T-helper 2 cell (primary cell): ENCODE results near the gene ALG10B.
"Not testable (repeated sequence)": the region's sequence is repeated elsewhere in the genome, so short reads cannot be mapped to it uniquely, and the experiment has no call there.

Experiments used
- DNase-seq, 5 experiments: peaks; one replicate each; pipeline versions ENCODE4 v3.0.0 to v3.0.0-alpha.2; 2012 to 2022
- total RNA-seq, 2 donors: gene quantifications; one replicate each; lab custom pipeline; 2026; lab: John Stamatoyannopoulos, UW

ALG10B gene
- 7.5 to 21.1 reads per million in 2 donors for total RNA-seq

GRCh38 chr12:38316391-38317129 lies at the start of gene ALG10B:
Gene ALG10B, plus strand, starts transcription at chr12:38316774. Its CDS starts 120 bp downstream, at chr12:38316894.
- DNase-seq = peak; percentile 72 to 97 (median 87)

DNA sequence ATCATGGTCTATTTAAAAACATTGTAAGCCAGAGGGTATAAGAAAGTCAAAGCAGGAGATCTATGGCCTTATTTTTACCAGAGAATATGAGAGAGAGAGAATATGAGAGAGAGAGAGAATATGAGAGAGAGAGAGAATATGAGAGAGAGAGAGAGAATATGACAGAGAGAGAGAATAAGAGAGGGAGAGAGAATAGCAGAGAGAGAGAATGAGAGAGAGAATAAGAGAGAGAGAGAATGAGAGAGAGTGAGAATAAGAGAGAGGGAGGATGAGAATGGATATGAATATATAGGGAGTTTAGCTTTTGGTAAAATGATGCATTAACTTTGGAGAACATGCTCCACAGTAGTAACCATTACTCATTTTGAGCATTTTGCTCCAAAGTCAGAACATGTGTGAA lies 48.0 kb upstream of the ALG10B start:
- no peak for DNase-seq

- no peak for DNase-seq
These were observed 46.7 kb upstream of the ALG10B start for GRCh38 chr12:38269897-38270296.

DNA sequence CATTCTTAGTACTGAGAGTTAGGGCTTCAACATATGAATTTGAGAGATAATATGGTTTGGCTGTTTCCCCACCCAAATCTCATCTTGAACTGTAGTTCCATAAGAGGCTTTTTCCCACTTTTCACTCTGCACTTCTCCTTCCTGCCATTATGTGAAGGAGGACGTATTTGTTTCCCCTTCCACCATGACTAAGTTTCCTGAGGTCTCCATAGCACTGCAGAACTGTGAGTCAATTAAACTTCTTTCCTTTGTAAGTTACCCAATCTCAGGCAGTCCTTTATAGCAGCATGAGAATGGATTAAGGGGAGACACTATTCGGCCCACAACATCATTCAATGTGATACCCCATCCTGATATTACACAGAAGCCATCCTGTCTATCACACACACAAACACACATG lies 36.8 kb upstream of the ALG10B start:
- no peak for DNase-seq

- DNase-seq = no peak
These were observed 33.7 kb upstream of the ALG10B start for GRCh38 chr12:38282886-38283285.

DNA sequence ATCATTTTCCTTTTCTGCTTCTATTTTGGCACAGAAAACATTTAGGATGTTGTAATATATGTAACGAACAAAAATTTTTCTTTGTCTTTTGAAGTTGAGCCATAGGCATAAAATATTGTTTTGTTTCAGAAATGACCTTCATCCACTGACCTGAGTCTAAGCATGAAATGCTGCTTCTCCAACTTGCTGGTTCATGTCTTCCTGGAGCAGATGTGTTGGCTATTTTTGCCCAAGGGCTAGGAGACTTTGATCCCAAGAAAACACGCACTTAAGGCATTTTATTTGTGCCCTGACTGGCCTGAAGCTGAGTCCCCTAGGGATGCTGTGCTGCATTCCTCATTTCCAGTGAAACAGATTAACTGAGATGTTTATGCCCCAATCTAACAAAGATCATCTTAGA lies 27.2 kb upstream of the ALG10B start:
- DNase-seq = no peak

GRCh38 chr12:38291160-38291559 lies 25.4 kb upstream of the ALG10B start:
- no peak for DNase-seq

- DNase-seq = not testable (repeated sequence)
These were observed 13.6 kb upstream of the ALG10B start for GRCh38 chr12:38302972-38303371.

DNA sequence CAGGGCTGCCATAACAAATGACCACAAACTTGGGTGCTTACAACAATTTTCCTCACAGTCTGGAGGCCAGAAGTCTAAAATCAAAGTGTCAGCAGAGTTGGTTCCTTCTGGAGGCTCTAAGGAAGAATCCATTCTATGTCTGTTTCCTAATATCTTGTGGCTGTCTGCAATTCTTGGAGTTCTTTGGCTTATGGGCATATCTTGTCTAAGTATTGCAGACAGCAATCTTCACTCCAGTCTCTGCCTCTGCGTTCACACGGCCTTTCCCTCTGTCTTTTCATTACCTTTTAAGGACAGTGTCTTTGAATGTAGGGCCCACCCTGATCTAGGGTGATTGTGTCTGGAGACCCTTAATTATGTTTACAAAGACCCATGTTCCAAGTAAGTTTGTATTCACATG lies 5.4 kb downstream of the ALG10B start:
- DNase-seq = not testable (repeated sequence)

DNA sequence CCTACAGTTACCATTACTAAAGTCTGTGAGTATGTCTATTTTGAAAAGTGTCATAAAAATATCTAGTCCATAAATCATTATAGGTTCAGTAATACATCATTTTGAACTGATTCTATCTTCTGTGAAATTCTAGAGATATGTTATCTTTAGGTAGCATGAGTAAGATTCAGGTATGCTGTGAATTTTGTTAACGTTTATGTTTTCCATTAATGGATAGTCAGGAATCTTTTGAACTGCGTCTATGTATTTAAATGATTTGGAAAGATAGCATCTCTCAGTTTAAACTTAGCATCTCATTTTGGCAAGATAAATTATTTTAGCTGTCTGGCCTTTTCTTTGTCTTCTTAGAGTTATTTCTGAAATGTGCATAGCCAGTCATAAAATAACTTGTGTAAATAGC lies 8.3 kb downstream of the ALG10B start:
- no peak for DNase-seq

- DNase-seq = no peak
These were observed 10.8 kb downstream of the ALG10B start for GRCh38 chr12:38327356-38327755.

- peak in 1 of 5 experiments; percentile 42 for DNase-seq
These were observed 11.8 kb downstream of the ALG10B start for GRCh38 chr12:38328306-38328895.

GRCh38 chr12:38330414-38330813 lies 13.8 kb downstream of the ALG10B start:
- DNase-seq = not testable (repeated sequence)

DNA sequence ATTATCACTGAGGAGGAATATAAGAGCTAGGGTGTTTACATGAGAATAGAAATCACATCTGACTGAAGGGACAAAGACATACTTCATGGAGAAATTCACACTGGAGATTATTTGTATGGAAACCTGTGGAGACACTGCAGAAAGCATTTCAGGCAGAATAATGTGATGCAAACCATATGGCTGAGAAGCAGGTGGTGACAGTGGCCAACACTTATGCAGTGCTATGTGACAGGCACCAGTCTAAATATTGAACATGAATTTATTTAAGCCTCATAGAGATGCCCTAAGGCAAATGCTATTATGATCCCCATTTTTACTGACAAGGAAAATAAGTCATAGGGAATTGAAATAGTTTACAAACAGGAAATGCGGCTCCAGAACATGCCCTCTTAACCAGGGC lies 16.2 kb downstream of the ALG10B start:
- DNase-seq = no peak

GRCh38 chr12:38342444-38342843 lies 25.9 kb downstream of the ALG10B start:
- no peak for DNase-seq

DNA sequence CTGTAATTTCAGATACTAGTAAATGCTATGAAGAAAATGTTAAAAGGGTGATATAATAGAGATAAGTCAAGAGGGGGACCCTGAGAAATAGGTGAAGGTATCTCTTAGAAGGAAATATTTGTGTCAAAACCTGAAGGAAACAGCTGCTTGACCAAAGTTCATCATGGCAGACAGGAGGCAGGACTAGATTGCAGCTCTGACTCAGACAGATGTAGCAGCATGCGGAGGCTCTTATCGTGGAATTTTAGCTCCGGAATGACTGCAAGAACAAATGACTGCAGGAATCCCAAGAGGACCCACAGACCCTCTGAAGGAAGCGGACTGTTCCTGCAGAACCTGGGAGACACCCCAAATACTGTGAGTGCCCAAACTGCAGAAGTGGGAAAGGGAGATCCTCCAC lies 26.7 kb downstream of the ALG10B start:
- not testable (repeated sequence) for DNase-seq

GRCh38 chr12:38343916-38344315 lies 27.3 kb downstream of the ALG10B start:
- DNase-seq = not testable (repeated sequence)

DNA sequence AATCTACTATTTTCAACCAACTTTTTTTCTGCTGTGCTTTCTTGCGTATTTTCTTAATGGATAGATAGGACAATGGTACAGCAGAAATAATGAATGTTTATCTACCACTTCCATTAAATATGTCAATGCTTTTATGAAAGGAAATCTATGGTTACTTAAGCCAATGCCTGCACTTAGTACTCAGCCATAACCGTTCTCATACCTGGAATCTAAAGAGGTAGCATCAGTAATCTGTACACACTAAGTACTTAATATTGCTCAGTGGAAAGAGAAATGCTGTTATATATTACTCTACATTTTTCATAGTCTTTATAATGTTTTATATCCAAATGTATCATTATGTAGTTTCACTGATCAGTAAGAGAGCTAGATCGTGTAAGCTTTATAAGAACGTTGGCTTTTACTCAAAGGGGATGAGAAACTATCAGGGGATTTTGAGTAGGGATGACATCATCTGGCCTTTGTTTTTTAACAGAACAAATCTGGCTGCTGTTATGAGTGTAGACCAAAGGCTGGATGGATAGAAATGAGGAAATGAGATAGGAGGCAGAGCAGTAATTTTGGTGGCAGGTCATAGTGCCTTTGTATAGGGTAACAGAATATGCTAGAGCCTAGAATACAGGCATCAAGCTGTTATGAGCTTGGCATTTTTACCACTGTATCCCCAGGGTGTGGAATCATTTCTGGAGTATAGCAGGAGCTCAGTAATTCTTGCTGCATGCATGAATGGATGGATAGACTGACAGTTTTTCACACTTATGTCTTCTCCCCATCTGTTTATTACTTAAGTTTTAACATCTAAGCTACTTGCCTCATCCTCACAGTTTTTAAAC lies 34.0 kb downstream of the ALG10B start:
- no peak for DNase-seq

DNA sequence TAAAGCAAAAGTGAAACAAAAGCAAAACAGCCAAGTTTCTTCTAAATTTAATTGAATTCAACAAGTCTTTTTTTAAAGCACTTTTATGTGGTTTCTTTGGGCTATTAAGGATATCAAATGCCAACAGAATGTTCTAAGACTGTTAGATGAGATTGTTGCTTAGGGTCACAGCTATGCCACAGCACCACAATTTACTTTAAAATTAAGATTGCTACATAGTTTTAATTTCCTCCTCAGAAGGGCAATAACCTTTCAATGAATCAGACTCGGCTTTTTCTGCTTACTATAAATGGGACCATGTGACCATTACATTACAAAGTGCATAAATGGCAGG lies 34.6 kb downstream of the ALG10B start:
- DNase-seq = not testable (repeated sequence)

GRCh38 chr12:38367506-38367905 lies 50.9 kb downstream of the ALG10B start:
- no peak for DNase-seq

- no peak for DNase-seq
These were observed 53.7 kb downstream of the ALG10B start for GRCh38 chr12:38370311-38370710.

GRCh38 chr12:38373784-38374183 lies 57.2 kb downstream of the ALG10B start:
- no peak for DNase-seq

DNA sequence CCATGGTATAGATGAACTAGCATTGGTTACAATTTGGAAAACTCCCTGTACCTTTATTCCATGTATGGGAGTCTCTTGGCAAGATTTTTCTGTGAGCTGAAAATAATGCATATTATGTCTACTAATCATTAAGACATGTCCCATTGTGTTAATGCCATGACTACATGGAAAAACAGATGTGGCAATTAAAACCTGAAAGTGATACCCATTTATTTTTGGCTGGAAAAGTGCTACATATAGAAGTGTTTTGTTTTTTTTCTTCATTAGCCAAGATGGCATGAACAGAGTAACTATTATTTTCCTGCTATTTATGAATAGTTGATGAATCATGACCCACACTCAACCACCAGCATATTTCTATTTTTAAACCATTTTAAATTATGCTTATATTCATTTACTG lies 58.2 kb downstream of the ALG10B start:
- no peak for DNase-seq
